Umbilical cord (tissue), 2 donors: Measurements from ENCODE around the gene SSNA1. TPM values are rescaled to one million over a fixed set of nuclear protein-coding genes. Genes with fewer than 3 reads are reported as not detected.

Source experiments
- DNase-seq: peaks from one replicate; pipeline ENCODE4 v3.0.0-alpha.2; 2015; ENCODE audit warnings: low spot score
- total RNA-seq: library from RNA; depleted of rRNA; stranded (reverse); fragments of >200 nt; gene quantifications from one replicate; pipeline ENCODE4 v1.2.3, GENCODE V29; 2014; ENCODE audit warnings: low replicate concordance; ENCODE audit not compliant: insufficient read depth

The SSNA1 gene
- total RNA-seq, 1 donor from 2014 or later, result 30.8 TPM

GRCh38 chr9:137167747-137168572 lies 20.5 kb upstream of the SSNA1 start:
- no peak for DNase-seq

- no peak for DNase-seq
These were observed 19.9 kb upstream of the SSNA1 start for GRCh38 chr9:137168573-137168903.

GRCh38 chr9:137168904-137169856 lies 19.3 kb upstream of the SSNA1 start:
- peak; percentile 13 for DNase-seq

GRCh38 chr9:137169896-137170358 lies 18.5 kb upstream of the SSNA1 start, which contains the start of gene LRRC26:
LRRC26 (minus strand) TSS chr9:137170051; CDS start chr9:137169943, 108 bp downstream.
- DNase-seq, result no peak

- no peak for DNase-seq
These were observed 17.9 kb upstream of the SSNA1 start for GRCh38 chr9:137170486-137171148.

- DNase-seq, result no peak
These were observed 17.2 kb upstream of the SSNA1 start for GRCh38 chr9:137171149-137171900.

- no peak for DNase-seq
These were observed 15.3 kb upstream of the SSNA1 start for GRCh38 chr9:137172901-137173795.

- DNase-seq, result no peak
These were observed 14.4 kb upstream of the SSNA1 start for GRCh38 chr9:137173796-137174664.

- no peak for DNase-seq
These were observed 13.7 kb upstream of the SSNA1 start for GRCh38 chr9:137174722-137175293.

GRCh38 chr9:137175345-137175961 lies 13.0 kb upstream of the SSNA1 start:
- DNase-seq, result no peak

- DNase-seq, result no peak
These were observed 11.9 kb upstream of the SSNA1 start for GRCh38 chr9:137176302-137177182.

GRCh38 chr9:137178201-137178938 lies 10.1 kb upstream of the SSNA1 start:
- no peak for DNase-seq

GRCh38 chr9:137178939-137179630 lies 9.4 kb upstream of the SSNA1 start:
- no peak for DNase-seq

- DNase-seq, result no peak
These were observed 8.7 kb upstream of the SSNA1 start for GRCh38 chr9:137179761-137180160.

GRCh38 chr9:137180491-137180890 lies 8.0 kb upstream of the SSNA1 start:
- no peak for DNase-seq

- no peak for DNase-seq
These were observed 6.8 kb upstream of the SSNA1 start for GRCh38 chr9:137181680-137182079.
